Osteocyte (in vitro differentiated cells): ENCODE data around the gene ANKRD9. TPM values are rescaled to one million over a fixed set of nuclear protein-coding genes. Genes with fewer than 3 reads are reported as not detected.

Experiments used
- DNase-seq: peaks from one replicate; pipeline ENCODE4 v3.0.0; 2021; ENCODE audit warnings: mixed read lengths; ENCODE audit not compliant: unreplicated experiment; ENCODE audit errors: extremely low spot score
- H3K27ac Mint-ChIP-seq: one replicate; pipeline ENCODE4 v1.8.0; 2021; ENCODE audit warnings: mild to moderate bottlenecking, mixed read lengths; ENCODE audit not compliant: unreplicated experiment
- H3K27me3 Mint-ChIP-seq: one replicate; pipeline ENCODE4 v1.8.0; 2021; ENCODE audit warnings: mixed read lengths; ENCODE audit not compliant: unreplicated experiment
- H3K36me3 Mint-ChIP-seq: one replicate; pipeline ENCODE4 v1.8.0; 2021; ENCODE audit warnings: mixed read lengths; ENCODE audit not compliant: unreplicated experiment
- H3K4me1 Mint-ChIP-seq: one replicate; pipeline ENCODE4 v1.8.0; 2021; ENCODE audit warnings: mixed read lengths; ENCODE audit not compliant: unreplicated experiment
- H3K4me3 Mint-ChIP-seq: one replicate; pipeline ENCODE4 v1.8.0; 2021; ENCODE audit warnings: mild to moderate bottlenecking, moderate library complexity, mixed read lengths; ENCODE audit not compliant: unreplicated experiment
- H3K9me3 Mint-ChIP-seq: one replicate; pipeline ENCODE4 v1.8.0; 2021; ENCODE audit warnings: mixed read lengths; ENCODE audit not compliant: unreplicated experiment
- total RNA-seq: library from RNA; stranded (reverse); gene quantifications from 2 replicates; pipeline ENCODE4 v1.2.1, GENCODE V29; 2021
- TF ChIP-seq, protein P1 (sequence below): fragments of 200-600 bp; sonication (generic); IDR thresholded peaks from 2 replicates; pipeline ENCODE4 v1.5.0; 2021; ENCODE audit warnings: antibody characterized with exemption, mild to moderate bottlenecking, moderate library complexity

Gene ANKRD9
- total RNA-seq, 1 donor from 2014 or later, result 13.6 TPM

DNA sequence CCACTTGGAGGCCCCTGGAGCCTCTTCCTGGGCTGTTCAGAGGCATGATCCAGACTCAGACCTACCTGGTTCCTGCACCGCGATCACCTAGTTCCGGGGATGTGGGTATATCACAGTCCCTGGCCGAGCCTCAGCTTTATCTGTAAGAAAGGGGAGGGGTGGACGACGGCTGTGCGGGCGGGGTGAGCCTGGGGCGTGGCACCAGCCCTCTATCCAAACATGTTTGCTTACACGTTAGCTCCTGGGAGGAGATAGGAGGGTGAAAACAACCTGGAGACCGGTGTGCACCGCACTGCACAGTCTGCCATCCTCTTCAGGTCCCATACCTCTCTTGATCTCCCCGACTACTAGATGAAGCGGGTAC lies 1.2 kb downstream of the ANKRD9 start:
- Mint-ChIP-seq H3K4me3 (peak overlapping the region; percentile 71), H3K9me3 (no peaks in the 10 kb centered on the region), H3K27ac (peak overlapping the region; percentile 54), H3K36me3 (peaks cover 2% of the 10 kb centered on the region), H3K27me3 (no peaks in the 10 kb centered on the region), H3K4me1 (peaks cover 7% of the 10 kb centered on the region)
- no peak for DNase-seq
- TF ChIP-seq, protein P1, sequence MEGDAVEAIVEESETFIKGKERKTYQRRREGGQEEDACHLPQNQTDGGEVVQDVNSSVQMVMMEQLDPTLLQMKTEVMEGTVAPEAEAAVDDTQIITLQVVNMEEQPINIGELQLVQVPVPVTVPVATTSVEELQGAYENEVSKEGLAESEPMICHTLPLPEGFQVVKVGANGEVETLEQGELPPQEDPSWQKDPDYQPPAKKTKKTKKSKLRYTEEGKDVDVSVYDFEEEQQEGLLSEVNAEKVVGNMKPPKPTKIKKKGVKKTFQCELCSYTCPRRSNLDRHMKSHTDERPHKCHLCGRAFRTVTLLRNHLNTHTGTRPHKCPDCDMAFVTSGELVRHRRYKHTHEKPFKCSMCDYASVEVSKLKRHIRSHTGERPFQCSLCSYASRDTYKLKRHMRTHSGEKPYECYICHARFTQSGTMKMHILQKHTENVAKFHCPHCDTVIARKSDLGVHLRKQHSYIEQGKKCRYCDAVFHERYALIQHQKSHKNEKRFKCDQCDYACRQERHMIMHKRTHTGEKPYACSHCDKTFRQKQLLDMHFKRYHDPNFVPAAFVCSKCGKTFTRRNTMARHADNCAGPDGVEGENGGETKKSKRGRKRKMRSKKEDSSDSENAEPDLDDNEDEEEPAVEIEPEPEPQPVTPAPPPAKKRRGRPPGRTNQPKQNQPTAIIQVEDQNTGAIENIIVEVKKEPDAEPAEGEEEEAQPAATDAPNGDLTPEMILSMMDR, result no peak

DNA sequence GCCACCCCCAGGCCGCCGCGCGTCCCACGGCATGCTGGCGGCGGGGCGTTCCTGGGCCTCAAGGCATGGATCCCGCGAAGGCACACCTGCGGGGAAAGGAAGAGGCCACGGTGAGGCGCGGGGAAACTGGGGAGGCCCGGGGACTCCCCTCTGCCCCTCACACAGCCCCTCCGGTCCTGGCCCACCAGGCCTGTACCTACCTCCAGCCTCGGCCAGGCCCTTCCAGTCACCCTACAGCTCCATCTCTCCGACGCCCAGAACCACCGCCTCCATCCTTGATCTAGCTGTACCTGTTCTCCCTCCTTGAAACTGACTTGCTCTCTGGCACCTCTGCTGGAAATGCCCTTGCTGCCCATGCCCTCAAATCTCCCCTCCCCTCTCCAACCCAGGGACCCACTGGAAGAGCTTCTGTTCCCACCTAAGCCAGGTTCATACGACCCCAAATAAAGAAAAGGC lies 1.7 kb downstream of the ANKRD9 start:
- Mint-ChIP-seq H3K27ac (peak overlapping the region; percentile 5), H3K36me3 (peaks cover 2% of the 10 kb centered on the region), H3K4me3 (peak overlapping the region; percentile 71), H3K9me3 (no peaks in the 10 kb centered on the region), H3K4me1 (peaks cover 7% of the 10 kb centered on the region), H3K27me3 (no peaks in the 10 kb centered on the region)
- DNase-seq, result no peak
- TF ChIP-seq, protein P1, result no peak

DNA sequence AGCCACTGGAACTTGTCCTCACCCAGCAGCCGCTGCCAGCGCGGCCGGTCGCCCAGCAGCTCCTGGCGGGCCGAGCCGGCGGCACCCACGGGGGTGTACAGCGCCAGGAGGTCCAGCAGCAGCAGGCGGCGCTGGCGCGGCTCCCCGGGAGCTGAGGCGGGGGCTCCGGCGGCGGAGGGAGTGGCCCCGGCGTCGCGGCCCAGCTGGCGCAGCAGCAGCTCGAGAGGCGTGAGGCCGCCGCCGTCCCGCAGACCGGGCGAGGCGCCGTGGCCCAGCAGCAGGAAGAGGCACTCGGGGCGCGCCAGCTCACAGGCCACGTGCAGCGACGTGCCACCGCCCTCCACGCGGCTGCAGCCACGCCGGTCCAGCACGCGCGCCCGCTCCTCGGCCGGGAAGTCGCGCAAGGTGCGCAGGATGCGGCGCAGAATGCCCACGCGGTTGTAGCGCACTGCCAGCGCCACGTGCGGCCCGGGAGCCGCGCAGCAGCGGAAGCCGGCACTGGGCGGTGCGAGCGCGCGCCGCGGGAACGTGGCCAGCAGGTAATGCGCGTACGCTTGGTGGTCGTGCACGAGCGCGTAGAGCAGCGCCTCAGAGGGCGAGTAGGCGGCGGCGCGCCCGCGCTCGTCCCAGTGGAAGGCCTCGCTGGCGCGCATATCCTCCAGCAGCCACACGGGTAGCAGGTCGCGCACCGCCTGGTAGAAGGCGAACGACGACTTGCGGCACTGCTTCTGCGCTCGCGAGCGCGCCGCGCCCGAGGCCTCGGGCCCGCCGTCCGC lies 2.3 kb downstream of the ANKRD9 start:
- H3K4me3 Mint-ChIP-seq, result no peak overlapping the region
- peaks cover 2% of the 10 kb centered on the region for H3K36me3 Mint-ChIP-seq
- no peak overlapping the region for H3K27ac Mint-ChIP-seq
- H3K9me3 Mint-ChIP-seq, result no peaks in the 10 kb centered on the region
- no peak for DNase-seq
- TF ChIP-seq, protein P1, result no peak
- H3K27me3 Mint-ChIP-seq, result no peaks in the 10 kb centered on the region
- peaks cover 7% of the 10 kb centered on the region for H3K4me1 Mint-ChIP-seq

DNA sequence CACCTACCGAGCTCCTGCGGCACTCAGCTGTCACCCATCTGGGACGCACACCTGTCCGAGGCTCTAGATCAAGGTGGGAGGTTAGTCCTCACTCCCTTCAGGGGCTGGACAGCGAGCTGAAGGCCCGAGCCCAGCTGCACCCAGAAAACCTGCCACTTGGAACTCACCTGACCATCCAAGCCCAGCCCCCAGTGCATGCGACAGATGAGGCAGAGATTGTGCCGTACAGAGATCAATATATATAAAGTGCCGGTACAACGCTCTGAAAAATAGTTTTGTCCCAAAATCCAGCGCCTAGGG lies 3.0 kb downstream of the ANKRD9 start:
- TF ChIP-seq, protein P1, result no peak
- H3K27ac Mint-ChIP-seq, result no peak overlapping the region
- H3K4me3 Mint-ChIP-seq, result no peak overlapping the region
- H3K4me1 Mint-ChIP-seq, result peaks cover 10% of the 10 kb centered on the region
- H3K27me3 Mint-ChIP-seq, result no peaks in the 10 kb centered on the region
- no peaks in the 10 kb centered on the region for H3K9me3 Mint-ChIP-seq
- peaks cover 2% of the 10 kb centered on the region for H3K36me3 Mint-ChIP-seq
- no peak for DNase-seq

DNA sequence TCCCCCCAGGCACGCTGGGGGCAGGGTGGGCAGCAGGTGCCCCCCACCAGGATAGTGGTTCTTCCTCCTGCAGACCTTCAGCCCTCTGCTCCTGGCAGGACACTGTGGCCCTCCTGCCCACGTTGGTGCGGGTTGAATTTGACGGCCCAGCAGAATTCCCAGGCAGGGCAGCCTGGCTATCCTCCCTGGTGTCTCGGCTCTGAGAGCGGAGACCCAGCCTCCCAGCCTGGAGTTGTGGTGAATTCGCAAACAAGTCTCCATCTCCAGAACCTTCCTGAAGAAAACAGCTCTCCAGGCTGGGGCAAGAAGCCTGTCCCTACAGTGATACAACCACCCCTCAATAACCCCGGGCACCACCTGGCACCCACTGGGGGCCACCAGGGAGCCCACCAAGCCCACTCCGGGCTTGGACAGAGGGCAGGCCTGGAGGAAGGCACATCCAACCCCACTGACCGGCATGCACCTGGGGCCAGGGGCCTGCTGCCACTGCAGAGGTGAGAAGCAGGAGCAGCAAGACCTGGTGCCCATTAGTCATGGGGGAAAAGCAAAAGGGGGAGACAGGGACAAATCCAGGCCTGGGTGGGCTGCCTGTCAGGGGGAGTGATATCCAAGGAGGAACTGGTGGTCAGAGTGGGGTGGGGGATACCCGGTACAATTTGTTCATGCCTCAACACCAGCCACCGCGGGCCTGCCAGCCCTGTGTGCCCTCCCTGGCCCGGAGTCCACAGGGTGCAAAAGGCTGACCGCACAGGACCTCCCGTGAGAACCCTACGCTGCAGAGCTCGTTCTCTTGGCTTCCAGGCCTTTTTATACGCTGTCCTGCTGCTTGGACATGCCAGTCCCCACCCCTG lies 3.6 kb downstream of the ANKRD9 start:
- no peak overlapping the region for H3K4me3 Mint-ChIP-seq
- no peaks in the 10 kb centered on the region for H3K27me3 Mint-ChIP-seq
- no peaks in the 10 kb centered on the region for H3K9me3 Mint-ChIP-seq
- TF ChIP-seq, protein P1, result no peak
- H3K36me3 Mint-ChIP-seq, result peaks cover 2% of the 10 kb centered on the region
- H3K4me1 Mint-ChIP-seq, result peaks cover 10% of the 10 kb centered on the region
- H3K27ac Mint-ChIP-seq, result no peak overlapping the region
- no peak for DNase-seq
